SW 1271 (cell line): Measurements from ENCODE around the gene TMEM218.
A peak's percentile ranks its signal among the peaks of the same experiment; 100 is the strongest.

ENCODE experiments used
- DNase-seq, 2 experiments: peaks; one replicate each; lab custom pipeline; 2025; lab: John Stamatoyannopoulos, UW

The TMEM218 gene

GRCh38 chr11:125129316-125129993, 18.0 kb upstream of the TMEM218 start:
- DNase-seq = no peak

GRCh38 chr11:125128450-125128849, 17.0 kb upstream of the TMEM218 start:
- no peak for DNase-seq

GRCh38 chr11:125124618-125124992, 13.2 kb upstream of the TMEM218 start:
- no peak for DNase-seq

DNA sequence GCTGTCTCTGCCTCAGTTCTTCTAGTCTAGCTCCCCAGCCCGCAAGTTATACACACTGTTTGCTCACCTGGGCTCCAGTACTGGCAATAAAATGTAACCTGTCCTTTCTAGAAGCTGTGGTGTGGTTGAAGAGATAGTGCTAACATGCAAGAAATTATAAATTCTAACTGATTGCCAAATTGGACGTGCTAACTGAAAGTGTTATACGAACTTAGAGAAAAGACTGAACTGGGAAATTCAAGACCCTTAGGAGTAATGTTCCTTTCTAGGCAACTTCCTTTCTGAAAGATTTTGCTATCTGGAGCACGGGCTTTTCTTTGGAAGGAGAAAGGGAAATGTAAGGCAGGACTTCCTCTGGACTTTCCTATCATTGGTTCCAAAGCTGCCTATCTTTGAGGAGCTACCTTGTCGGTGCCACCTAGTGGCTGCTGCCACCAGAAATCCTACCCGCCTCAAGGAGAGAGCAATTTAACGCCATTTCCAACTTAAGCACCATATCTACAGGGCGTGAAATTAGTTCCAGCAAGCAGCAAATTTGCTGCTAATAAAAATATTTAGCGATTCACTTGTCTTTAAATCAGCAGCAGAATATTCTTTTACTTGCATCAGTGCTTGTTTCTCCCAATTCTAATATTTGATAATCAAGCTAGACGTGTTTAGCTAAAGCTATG, 12.7 kb upstream of the TMEM218 start:
- peak in 1 of 2 experiments; percentile 20 for DNase-seq

DNA sequence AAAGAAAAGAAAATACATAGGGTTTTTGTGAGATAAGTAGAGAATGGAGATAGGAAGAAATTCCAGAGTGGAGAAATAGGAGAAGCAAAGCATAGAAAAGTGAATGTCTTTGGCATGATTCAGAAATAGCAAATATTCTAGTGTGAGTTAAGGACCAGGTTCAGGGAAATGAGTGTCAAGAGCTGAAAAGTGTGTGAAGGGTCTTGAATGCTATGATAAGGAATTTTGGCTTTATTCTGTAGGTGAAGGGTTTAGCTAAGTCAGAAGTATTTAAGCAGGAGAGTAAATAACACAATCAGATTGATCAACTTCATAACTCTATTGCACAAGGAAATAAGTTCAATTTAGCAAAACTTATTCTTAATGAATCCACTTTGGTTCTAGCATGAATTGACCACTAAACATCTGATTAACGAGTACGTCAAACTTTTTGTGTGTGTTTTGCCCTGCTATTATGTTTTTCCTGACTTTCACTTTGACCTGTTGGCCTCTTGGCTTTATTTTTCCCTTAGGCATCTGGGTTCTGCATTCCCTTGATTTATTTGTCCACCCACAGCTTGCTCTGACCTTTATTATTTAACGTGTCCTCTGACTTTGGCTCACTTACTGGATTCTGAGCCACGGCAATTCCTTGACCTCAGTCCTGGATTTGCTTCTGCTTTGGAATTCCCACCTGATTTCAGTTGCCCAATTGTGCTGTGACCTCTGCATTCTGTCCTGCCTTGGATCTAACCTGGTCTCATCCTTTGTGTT, 11.9 kb upstream of the TMEM218 start:
- no peak for DNase-seq

- DNase-seq = no peak
Measured at GRCh38 chr11:125117429-125117828, 6.0 kb upstream of the TMEM218 start.

GRCh38 chr11:125114518-125114917, 3.1 kb upstream of the TMEM218 start:
- no peak for DNase-seq

DNA sequence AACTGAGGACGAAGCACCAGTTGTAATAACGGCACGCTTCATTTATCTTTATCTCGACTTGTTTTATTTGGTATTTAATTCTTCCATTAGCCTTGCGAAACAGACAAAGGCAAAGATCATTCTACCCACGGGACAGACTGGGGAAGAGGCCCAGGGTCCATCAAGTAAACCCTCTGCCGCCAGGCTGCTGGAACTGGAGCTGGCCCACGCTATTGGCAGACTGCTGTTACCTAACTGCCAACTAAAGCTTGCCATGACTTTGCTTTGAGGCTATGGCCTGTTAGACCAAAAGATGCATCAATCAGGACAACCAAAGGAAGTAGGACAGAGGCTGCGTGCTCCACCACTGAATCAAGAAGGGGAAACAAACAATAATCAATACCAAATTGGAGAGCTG, 780 bp upstream of the TMEM218 start:
- no peak for DNase-seq

DNA sequence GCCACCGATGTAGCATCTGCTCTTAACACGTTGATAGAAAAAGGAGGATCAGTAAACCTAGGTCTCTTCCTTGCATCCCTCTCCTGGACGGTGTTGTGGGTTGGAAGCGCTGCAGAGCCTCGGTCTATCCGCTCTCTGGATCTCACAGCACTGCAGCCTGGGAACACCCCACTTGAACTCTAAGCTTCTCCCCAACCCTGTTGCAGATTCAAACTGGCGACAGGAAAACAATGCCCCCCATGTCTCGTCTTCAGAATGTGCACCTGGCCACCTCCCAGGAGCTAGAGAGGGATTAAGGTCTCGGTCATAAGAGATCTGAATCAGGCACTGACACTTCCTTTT, 454 bp downstream of the TMEM218 start:
- DNase-seq = no peak

DNA sequence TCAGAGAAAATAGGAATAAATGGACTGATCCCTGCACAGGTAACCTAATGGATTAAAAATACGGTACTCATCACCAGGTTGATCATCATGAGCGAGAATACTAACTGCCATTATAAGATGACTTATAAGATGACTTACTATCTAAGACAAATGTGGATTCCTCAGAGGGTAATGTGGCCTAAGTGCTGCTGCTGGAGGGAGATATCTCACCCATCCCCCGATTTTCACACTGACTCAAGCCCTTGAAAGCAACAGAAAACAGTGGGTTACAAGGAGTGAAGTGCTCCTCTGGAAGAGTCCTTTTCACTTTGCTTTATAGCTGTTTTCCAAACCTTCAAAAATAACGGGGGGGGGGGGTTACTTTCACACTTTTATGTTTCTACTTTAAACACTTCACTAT, 920 bp downstream of the TMEM218 start:
- no peak for DNase-seq

DNA sequence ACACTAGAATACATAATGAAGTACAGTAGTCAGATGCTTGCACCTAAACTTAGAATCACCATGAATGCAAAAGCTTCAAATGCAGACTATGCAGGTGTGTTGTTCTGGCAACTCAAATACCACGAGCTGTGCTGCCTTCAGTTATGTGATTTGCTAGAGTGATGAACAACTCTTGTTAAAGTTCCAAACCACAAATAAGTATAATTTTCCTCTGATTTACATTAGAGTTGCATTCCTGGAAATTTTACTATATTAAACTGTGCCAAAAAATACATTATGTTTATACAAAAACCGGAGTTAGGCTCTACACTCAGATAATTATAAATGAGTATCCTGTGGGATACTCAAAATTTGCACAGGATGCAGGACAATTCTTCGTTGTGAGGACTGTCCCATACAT, 3.0 kb downstream of the TMEM218 start:
- DNase-seq = no peak

DNA sequence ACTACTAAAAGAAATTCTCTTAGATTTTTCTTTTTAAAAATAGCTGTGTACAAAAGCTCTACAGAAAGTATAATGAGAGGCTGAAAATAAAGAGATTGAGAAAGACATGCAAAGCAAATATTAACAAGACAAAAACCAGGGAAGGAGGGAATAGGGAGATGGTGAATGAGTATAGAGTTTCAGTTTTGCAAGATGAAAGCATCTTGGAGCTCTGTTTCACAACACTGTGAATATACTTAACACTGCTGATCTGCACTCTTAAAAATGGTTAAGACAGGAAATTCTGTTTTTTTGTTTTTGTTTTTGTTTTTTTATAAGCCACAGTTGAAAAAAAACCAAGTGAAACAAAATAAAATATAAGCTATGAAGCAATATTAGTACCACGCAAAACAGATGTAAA, 5.5 kb downstream of the TMEM218 start:
- DNase-seq = no peak

GRCh38 chr11:125102510-125102909, 8.9 kb downstream of the TMEM218 start:
- no peak for DNase-seq

DNA sequence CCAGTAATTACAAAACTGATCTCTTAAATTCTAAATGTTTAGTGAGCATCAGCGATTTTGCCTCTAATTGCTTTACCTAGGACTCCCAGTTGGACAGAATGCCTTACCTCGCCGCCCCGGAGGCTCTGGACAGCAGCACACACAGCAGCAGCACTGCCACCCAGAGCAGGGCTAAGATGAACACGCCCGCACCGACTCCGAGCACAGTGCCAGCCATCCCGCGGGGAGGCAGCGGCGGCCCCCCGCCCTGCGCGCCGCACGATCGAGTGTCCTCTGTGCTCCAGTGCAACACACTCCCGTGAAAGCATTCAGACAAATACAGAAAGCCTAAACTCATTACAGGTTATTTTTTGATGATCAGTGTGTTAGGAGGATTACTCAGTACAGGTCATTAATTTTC, 9.4 kb downstream of the TMEM218 start:
- DNase-seq = no peak

DNA sequence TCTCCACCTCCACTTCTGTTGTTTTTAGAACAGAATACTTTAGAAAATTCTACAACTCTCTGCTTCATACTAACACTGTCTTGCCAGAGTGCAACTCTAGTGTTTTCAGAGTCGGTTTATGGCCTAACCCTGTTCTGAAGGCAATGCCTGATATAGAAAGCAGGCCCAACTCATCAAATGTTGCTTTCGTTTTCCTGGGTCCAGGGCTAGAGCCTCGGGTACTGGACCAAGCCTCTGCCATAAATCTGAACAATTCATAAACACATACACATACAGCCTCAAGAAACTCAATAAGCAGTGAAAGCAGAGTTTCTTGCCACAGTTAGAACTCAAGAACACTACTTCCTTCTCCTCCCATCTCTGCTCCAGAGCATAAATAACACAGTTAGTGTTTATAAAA, 9.8 kb downstream of the TMEM218 start:
- DNase-seq = no peak

GRCh38 chr11:125100136-125100535, 11.3 kb downstream of the TMEM218 start:
- DNase-seq = no peak

DNA sequence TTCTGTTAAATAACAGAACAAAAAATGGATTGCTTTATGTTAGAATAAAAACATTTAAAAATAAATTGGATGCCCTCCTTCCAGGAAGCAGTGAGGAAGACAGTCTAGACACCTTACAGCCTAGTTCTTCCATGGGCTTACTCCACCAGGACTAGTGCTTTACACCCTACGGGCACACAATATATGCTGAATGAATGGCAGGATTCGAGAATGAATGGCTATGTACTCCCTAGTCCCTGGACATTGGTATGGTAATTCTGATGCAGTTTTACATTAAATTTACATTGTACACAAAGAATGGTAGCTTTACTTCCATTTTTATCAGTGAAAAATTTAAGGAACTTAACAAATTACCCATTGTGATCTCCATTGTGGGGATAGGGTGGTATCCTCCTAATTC, 16.7 kb downstream of the TMEM218 start:
- DNase-seq = no peak

DNA sequence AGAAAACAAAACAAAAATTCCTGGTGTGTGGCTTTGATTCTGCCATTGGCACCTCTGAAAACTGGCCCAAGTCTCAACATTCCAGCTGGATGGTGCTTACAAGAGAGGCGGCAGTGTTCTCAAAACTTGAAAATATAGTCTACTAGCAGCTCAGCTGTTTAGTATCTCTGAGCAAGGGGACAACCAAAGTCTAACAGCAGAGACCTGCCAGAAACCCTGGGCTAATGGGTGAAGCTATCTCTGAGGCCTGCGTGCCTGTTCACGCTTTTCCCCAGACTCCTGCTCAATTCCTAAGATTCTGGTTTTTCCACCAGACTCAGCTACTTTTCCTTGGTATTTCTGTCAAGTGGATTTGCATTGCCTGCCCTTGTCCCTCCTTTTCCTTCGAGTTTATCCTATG, 17.9 kb downstream of the TMEM218 start:
- DNase-seq = no peak

GRCh38 chr11:125092669-125093068, 18.8 kb downstream of the TMEM218 start:
- DNase-seq = no peak

- no peak for DNase-seq
Measured at GRCh38 chr11:125091877-125092664, 19.4 kb downstream of the TMEM218 start.

GRCh38 chr11:125091247-125091876, 20.1 kb downstream of the TMEM218 start:
- DNase-seq = peak in 1 of 2 experiments; percentile 37

GRCh38 chr11:125090816-125091215, 20.6 kb downstream of the TMEM218 start:
- DNase-seq = no peak
